Heart left ventricle (tissue), 16 donors: ENCODE data around the gene RALGPS1. TPM values are rescaled to one million over a fixed set of nuclear protein-coding genes. Genes with fewer than 3 reads are reported as not detected.

Source experiments
- ATAC-seq, 4 donors: fragments of 200-7000 bp; cut with Tn5 transposase; one replicate each; pipeline ENCODE4 v1.9.1; 2020 to 2022; ENCODE audit warnings: moderate library complexity in 4 of 4, mild to moderate bottlenecking in 3 of 4, moderate number of reproducible peaks in 1 of 4
- DNase-seq, 5 donors: peaks; one replicate each; pipeline ENCODE4 v3.0.0-alpha.2; 2020
- H3K27ac ChIP-seq, 12 donors: fragments of 200-600 bp; sonication (generic) in 4 of 12; one replicate each; pipeline versions ENCODE4 v1.5.0 to v1.8.0; 2016 to 2022; ENCODE audit warnings: mild to moderate bottlenecking in 2 of 12
- H3K27me3 ChIP-seq, 9 donors: fragments of 200-600 bp; sonication (generic) in 2 of 9; one replicate each; pipeline versions ENCODE4 v1.5.1 to v1.8.0; 2016 to 2022; ENCODE audit warnings: mild to moderate bottlenecking in 3 of 9
- H3K36me3 ChIP-seq, 9 donors: fragments of 200-600 bp; sonication (generic) in 2 of 9; one replicate each; pipeline versions ENCODE4 v1.5.0 to v1.8.0; 2018 to 2022; ENCODE audit warnings: mild to moderate bottlenecking in 2 of 9
- H3K4me1 ChIP-seq, 12 donors: fragments of 200-600 bp; sonication (generic) in 4 of 12; one replicate each; pipeline versions ENCODE4 v1.5.0 to v1.8.0; 2016 to 2022; ENCODE audit warnings: mild to moderate bottlenecking in 3 of 12
- H3K4me3 ChIP-seq, 12 donors: fragments of 200-600 bp; sonication (generic) in 4 of 12; one replicate each; pipeline versions ENCODE4 v1.5.0 to v1.8.0; 2017 to 2022; ENCODE audit warnings: mild to moderate bottlenecking in 9 of 12, moderate library complexity in 4 of 12
- H3K9me3 ChIP-seq, 12 donors: fragments of 200-600 bp; sonication (generic) in 4 of 12; one replicate each; pipeline versions ENCODE4 v1.5.0 to v1.8.0; 2016 to 2022; ENCODE audit warnings: mild to moderate bottlenecking in 1 of 12
- POLR2A ChIP-seq, 2 donors: fragments of 450-650 bp; IDR thresholded peaks; one replicate each; pipeline ENCODE4 v1.6.1; 2017; ENCODE audit warnings: antibody characterized with exemption in 2 of 2, mild to moderate bottlenecking in 2 of 2, moderate library complexity in 2 of 2
- WGBS, 4 donors: extraction: QIAGEN DNeasy Blood & Tissue Kit in 2 of 4; methylation state at CpG; one replicate each; pipeline versions ENCODE4 v1.1.5 to v1.1.7; 2013 to 2018; 5-methylcytosine and 5-hydroxymethylcytosine counted together
- intact Hi-C, 10 donors: fragments of 100-400 bp; cut with DNase I; formaldehyde crosslinking; loops; one replicate each; pipeline versions ENCODE4 v1.11.1 to v1.14.2; 2022
- polyA plus RNA-seq, 2 donors: library from polyadenylated mRNA; stranded (reverse); fragments of 200-250 nt; gene quantifications; one replicate each; pipeline ENCODE4 v1.2.3, GENCODE V29; 2013
- total RNA-seq, 9 donors: library from RNA; depleted of rRNA in 2 of 9; stranded (reverse); fragments of >200 nt in 2 of 9; fragmentation: NEBNext Ultra II Directional in 3 of 9; extraction: Animal tissue kit (Norgen Biotek cat#: 25700) in 3 of 9; gene quantifications; one replicate each; pipeline versions ENCODE4 v1.1.0 to v1.2.4, GENCODE V29; 2016 to 2023
- TF ChIP-seq, protein P1 (sequence below), 12 donors: fragments of 200-600 bp; sonication (generic) in 4 of 12; IDR thresholded peaks; one replicate each; pipeline versions ENCODE4 v1.5.0 to v1.8.0; 2018 to 2022; ENCODE audit warnings: antibody characterized with exemption in 12 of 12, mild to moderate bottlenecking in 5 of 12
- donor health status: ischemic (EF 13 %, LVEDD 7.1; RV severe dilation, severe dysfunction).
- donor health status: healthy with polysubstance abuse.
- donor health status: DM: no; HTN: yes; CAD: no.
- donor health status: DM: no; HTN: no; CAD: no.
- donor health status: ischemic (EF 25% LVEDD 6.9; RV normal size, moderate dysfunction).
- donor health status: ischemic (EF 25% LVEDD 5.7; RV mildly dilated, moderate dysfunction).
- donor health status: healthy.
- donor health status: DM: yes; HTN: yes; CAD: no.
- donor health status: ischemic (EF 35%, LVEDD 5.7; RV mildly dilated, moderate dysfunction).
- donor health status: nonischemic (EF 11% LVEDD 7.7; RV severe dilation, severe dysfunction).
- donor health status: DM: yes; HTN: yes; CAD: no.
- donor health status: PGD.
- donor health status: ischemic (EF 29% LVEDD 5.4; RV normal size, mild dysfunction).
- donor health status: nonischemic (EF 23%, LVEDD 6.1; RV moderate dilation, normal function).

Gene RALGPS1
- total and polyA plus RNA-seq, 11 donors: 8.0 to 21.8 (median 14.4) TPM

DNA sequence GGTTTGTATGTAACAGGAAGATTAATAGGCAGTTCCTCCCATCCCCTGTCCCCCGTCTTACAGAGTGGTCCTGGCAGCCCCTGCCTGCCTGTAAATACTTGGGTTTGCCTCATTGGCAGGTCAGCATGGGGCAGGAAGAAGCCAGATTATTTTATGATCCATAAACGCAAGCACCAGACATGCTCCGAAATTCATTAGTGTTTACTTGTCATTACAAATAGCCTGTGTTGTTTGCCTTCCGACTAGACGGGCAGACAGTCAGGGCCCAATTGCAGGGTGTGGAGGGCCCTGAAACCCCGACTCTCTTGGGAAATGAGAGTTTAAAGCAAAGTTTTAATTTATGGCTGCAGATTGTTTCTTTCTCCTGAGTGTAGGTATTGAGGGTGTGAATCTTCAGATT, 97.2 kb downstream of the RALGPS1 start:
- Histone ChIP-seq H3K27me3 (no peaks in the 10 kb centered on the region), H3K9me3 (no peaks in the 10 kb centered on the region), H3K27ac (no peak overlapping the region), H3K36me3 (no peaks in the 10 kb centered on the region), H3K4me1 (peaks cover 0 to 10% (median 2%) of the 10 kb centered on the region in 12 donors), H3K4me3 (no peak overlapping the region)
- TF ChIP-seq, protein P1, sequence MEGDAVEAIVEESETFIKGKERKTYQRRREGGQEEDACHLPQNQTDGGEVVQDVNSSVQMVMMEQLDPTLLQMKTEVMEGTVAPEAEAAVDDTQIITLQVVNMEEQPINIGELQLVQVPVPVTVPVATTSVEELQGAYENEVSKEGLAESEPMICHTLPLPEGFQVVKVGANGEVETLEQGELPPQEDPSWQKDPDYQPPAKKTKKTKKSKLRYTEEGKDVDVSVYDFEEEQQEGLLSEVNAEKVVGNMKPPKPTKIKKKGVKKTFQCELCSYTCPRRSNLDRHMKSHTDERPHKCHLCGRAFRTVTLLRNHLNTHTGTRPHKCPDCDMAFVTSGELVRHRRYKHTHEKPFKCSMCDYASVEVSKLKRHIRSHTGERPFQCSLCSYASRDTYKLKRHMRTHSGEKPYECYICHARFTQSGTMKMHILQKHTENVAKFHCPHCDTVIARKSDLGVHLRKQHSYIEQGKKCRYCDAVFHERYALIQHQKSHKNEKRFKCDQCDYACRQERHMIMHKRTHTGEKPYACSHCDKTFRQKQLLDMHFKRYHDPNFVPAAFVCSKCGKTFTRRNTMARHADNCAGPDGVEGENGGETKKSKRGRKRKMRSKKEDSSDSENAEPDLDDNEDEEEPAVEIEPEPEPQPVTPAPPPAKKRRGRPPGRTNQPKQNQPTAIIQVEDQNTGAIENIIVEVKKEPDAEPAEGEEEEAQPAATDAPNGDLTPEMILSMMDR (IDR thresholded peaks at IDR 0.05): no peak
- TF ChIP-seq POLR2A (IDR thresholded peaks at IDR 0.05): no peak
- WGBS, 4 donors: 86 to 94% (median 93%) methylated on average over 6 of the region's 6 CpGs
- DNase-seq (no peak), ATAC-seq (no peak)
- intact Hi-C loops: no loop called here

- H3K4me1 ChIP-seq: peaks cover 0 to 10% (median 2%) of the 10 kb centered on the region in 12 donors
- no peak overlapping the region for H3K4me3 ChIP-seq
- no peak for ATAC-seq
- TF ChIP-seq, protein P1 (IDR thresholded peaks at IDR 0.05): no peak
- no peak for TF ChIP-seq POLR2A (IDR thresholded peaks at IDR 0.05)
- 94 to 96% (median 95%) methylated on average over 6 of the region's 6 CpGs for WGBS, 4 donors
- H3K9me3 ChIP-seq: no peaks in the 10 kb centered on the region
- intact Hi-C loops: no loop called here
- H3K36me3 ChIP-seq: no peaks in the 10 kb centered on the region
- DNase-seq: no peak
- H3K27me3 ChIP-seq: no peaks in the 10 kb centered on the region
- H3K27ac ChIP-seq: no peak overlapping the region
These were observed 97.7 kb downstream of the RALGPS1 start for GRCh38 chr9:127012250-127012649.

GRCh38 chr9:127013597-127013996, 99.0 kb downstream of the RALGPS1 start:
- intact Hi-C loops: no loop called here
- Histone ChIP-seq H3K27me3 (no peaks in the 10 kb centered on the region), H3K4me1 (peaks cover 0 to 10% (median 2%) of the 10 kb centered on the region in 12 donors), H3K36me3 (no peaks in the 10 kb centered on the region), H3K9me3 (no peaks in the 10 kb centered on the region), H3K27ac (peak overlapping the region in 1 of 12 donors; percentile 48), H3K4me3 (no peak overlapping the region)
- 93 to 95% (median 94%) methylated on average over 5 of the region's 5 CpGs for WGBS, 4 donors
- no peak for DNase-seq
- TF ChIP-seq, protein P1 (IDR thresholded peaks at IDR 0.05): no peak
- no peak for TF ChIP-seq POLR2A (IDR thresholded peaks at IDR 0.05)
- ATAC-seq: no peak

GRCh38 chr9:127014216-127014909, 99.8 kb downstream of the RALGPS1 start:
- Histone ChIP-seq H3K27me3 (no peaks in the 10 kb centered on the region), H3K4me1 (peaks cover 0 to 10% (median 2%) of the 10 kb centered on the region in 12 donors), H3K27ac (peak overlapping the region in 1 of 12 donors; percentile 48), H3K9me3 (no peaks in the 10 kb centered on the region), H3K36me3 (no peaks in the 10 kb centered on the region), H3K4me3 (no peak overlapping the region)
- TF ChIP-seq, protein P1 (IDR thresholded peaks at IDR 0.05): no peak
- TF ChIP-seq POLR2A (IDR thresholded peaks at IDR 0.05): no peak
- intact Hi-C loops: no loop called here
- WGBS, 4 donors: 70 to 88% (median 82%) methylated on average over 4 of the region's 4 CpGs
- peak in 2 of 4 donors; percentile 42 to 55 for ATAC-seq
- DNase-seq: no peak
